Mucosa of rectum (tissue), 2 donors: ENCODE data around the gene PCDHGA1.
"Not testable (repeated sequence)": the region's sequence is repeated elsewhere in the genome, so short reads cannot be mapped to it uniquely, and the experiment has no call there.

Source experiments
- H3K27ac ChIP-seq, 2 donors: one replicate each; pipeline ENCODE4 v1.7.0; 2013; ENCODE audit warnings: inconsistent platforms in 2 of 2, low read depth in 2 of 2, low read length in 2 of 2
- H3K27me3 ChIP-seq, 2 donors: one replicate each; pipeline ENCODE4 v1.7.0; 2013; ENCODE audit warnings: low read length in 2 of 2; ENCODE audit not compliant: control insufficient read depth in 2 of 2, insufficient read depth in 2 of 2
- H3K36me3 ChIP-seq, 2 donors: one replicate each; pipeline ENCODE4 v1.7.0; 2013; ENCODE audit warnings: low read length in 2 of 2; ENCODE audit not compliant: control insufficient read depth in 2 of 2, insufficient read depth in 2 of 2
- H3K4me1 ChIP-seq, 2 donors: one replicate each; pipeline ENCODE4 v1.7.0; 2013; ENCODE audit warnings: low read length in 2 of 2, mild to moderate bottlenecking in 1 of 2; ENCODE audit not compliant: control insufficient read depth in 2 of 2, insufficient read depth in 2 of 2
- H3K4me3 ChIP-seq, 2 donors: one replicate each; pipeline ENCODE4 v1.7.0; 2013; ENCODE audit warnings: low read length in 2 of 2
- H3K9ac ChIP-seq, 2 donors: one replicate each; pipeline ENCODE4 v1.7.0; 2013; ENCODE audit warnings: low read length in 2 of 2, low read depth in 1 of 2, mild to moderate bottlenecking in 1 of 2
- H3K9me3 ChIP-seq, 2 donors: one replicate each; pipeline ENCODE4 v1.7.0; 2013; ENCODE audit warnings: low read length in 2 of 2; ENCODE audit not compliant: control insufficient read depth in 2 of 2
- donor health status: healthy.
- donor health status: Normal muscosa, but diverticular disease.

Gene PCDHGA1

DNA sequence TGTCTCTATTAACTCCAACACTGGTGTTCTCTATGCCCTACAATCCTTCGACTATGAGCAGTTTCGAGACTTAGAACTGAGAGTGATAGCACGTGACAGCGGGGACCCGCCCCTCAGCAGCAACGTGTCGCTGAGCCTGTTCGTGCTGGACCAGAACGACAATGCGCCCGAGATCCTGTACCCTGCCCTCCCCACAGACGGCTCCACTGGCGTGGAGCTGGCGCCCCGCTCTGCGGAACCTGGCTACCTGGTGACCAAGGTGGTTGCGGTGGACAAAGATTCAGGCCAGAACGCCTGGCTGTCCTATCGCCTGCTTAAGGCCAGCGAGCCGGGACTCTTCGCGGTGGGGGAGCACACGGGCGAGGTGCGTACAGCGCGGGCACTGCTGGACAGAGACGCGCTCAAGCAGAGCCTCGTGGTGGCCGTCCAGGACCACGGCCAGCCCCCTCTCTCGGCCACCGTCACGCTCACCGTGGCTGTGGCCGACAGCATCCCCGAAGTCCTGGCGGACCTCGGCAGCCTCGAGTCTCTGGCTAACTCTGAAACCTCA lies 92.5 kb downstream of the PCDHGA1 start:
- Histone ChIP-seq H3K9ac (no peak overlapping the region), H3K4me1 (no peaks in the 10 kb centered on the region), H3K27ac (no peak overlapping the region), H3K27me3 (no peaks in the 10 kb centered on the region), H3K36me3 (no peaks in the 10 kb centered on the region), H3K4me3 (no peak overlapping the region), H3K9me3 (peaks cover 50 to 51% of the 10 kb centered on the region in 2 donors)

DNA sequence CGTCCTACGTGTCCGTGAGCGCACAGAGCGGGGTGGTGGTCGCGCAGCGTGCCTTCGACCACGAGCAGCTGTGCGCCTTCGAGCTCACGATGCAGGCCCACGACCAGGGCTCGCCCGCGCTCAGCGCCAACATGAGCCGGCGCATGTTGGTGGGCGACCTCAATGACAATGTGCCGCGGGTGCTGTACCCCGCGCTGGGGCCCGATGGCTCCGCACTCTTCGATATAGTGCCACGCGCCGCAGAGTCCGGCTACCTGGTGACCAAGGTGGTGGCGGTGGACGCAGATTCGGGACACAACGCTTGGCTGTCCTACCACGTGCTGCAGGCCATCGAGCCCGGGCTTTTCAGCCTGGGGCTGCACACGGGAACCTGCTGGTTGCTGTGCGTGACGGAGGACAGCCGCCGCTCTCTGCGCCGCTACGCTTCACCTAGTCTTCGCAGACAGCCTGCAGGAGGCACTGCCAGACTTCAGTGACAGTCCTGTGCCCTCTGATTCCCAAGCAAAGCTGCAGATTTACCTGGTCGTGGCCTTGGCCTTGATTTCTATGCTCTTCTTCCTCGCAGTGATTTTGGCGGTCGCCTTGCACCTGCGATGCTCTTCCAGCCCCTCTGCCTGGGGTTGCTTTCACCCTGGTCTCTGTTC lies 97.6 kb downstream of the PCDHGA1 start:
- Histone ChIP-seq H3K4me3 (no peak overlapping the region), H3K9me3 (peaks cover 35 to 39% of the 10 kb centered on the region in 2 donors), H3K4me1 (no peaks in the 10 kb centered on the region), H3K36me3 (no peaks in the 10 kb centered on the region), H3K9ac (no peak overlapping the region), H3K27ac (no peak overlapping the region), H3K27me3 (no peaks in the 10 kb centered on the region)

DNA sequence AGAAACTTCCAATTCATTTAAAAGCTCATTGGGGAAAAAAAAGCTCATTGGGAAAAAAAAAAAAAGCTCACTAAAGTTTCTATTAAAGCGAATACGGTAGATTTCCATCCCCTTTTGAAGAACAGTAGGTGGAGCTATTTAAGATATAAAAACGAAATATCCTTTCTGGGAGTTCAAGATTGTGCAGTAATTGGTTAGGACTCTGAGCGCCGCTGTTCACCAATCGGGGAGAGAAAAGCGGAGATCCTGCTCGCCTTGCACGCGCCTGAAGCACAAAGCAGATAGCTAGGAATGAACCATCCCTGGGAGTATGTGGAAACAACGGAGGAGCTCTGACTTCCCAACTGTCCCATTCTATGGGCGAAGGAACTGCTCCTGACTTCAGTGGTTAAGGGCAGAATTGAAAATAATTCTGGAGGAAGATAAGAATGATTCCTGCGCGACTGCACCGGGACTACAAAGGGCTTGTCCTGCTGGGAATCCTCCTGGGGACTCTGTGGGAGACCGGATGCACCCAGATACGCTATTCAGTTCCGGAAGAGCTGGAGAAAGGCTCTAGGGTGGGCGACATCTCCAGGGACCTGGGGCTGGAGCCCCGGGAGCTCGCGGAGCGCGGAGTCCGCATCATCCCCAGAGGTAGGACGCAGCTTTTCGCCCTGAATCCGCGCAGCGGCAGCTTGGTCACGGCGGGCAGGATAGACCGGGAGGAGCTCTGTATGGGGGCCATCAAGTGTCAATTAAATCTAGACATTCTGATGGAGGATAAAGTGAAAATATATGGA lies 100.2 kb downstream of the PCDHGA1 start, which contains the start of gene PCDHGA12:
TSS of gene PCDHGA12 (plus strand) at position 176 of the 782 bp plus-strand sequence. CDS start at position 429, 253 bp downstream.
- Histone ChIP-seq H3K27ac (no peak within 1 kb of the TSS), H3K4me1 (no peaks in the 10 kb centered on the region), H3K9me3 (peaks cover 25 to 36% of the 10 kb centered on the region in 2 donors), H3K4me3 (peak within 1 kb of the TSS; percentile 15 to 57), H3K9ac (no peak within 1 kb of the TSS), H3K27me3 (no peaks in the 10 kb centered on the region), H3K36me3 (no peaks in the 10 kb centered on the region)

DNA sequence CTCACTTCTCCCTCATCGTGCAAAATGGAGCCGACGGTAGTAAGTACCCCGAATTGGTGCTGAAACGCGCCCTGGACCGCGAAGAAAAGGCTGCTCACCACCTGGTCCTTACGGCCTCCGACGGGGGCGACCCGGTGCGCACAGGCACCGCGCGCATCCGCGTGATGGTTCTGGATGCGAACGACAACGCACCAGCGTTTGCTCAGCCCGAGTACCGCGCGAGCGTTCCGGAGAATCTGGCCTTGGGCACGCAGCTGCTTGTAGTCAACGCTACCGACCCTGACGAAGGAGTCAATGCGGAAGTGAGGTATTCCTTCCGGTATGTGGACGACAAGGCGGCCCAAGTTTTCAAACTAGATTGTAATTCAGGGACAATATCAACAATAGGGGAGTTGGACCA lies 101.0 kb downstream of the PCDHGA1 start:
- peaks cover 25 to 35% of the 10 kb centered on the region in 2 donors for H3K9me3 ChIP-seq
- no peaks in the 10 kb centered on the region for H3K4me1 ChIP-seq
- H3K27me3 ChIP-seq: no peaks in the 10 kb centered on the region
- peak overlapping the region; percentile 15 to 57 for H3K4me3 ChIP-seq
- no peak overlapping the region for H3K27ac ChIP-seq
- H3K36me3 ChIP-seq: no peaks in the 10 kb centered on the region
- H3K9ac ChIP-seq: no peak overlapping the region

DNA sequence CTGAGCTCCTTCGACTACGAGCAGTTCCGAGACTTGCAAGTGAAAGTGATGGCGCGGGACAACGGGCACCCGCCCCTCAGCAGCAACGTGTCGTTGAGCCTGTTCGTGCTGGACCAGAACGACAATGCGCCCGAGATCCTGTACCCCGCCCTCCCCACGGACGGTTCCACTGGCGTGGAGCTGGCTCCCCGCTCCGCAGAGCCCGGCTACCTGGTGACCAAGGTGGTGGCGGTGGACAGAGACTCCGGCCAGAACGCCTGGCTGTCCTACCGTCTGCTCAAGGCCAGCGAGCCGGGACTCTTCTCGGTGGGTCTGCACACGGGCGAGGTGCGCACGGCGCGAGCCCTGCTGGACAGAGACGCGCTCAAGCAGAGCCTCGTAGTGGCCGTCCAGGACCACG lies 102.0 kb downstream of the PCDHGA1 start:
- H3K27me3 ChIP-seq, H3K4me1 ChIP-seq, H3K27ac ChIP-seq, H3K36me3 ChIP-seq, H3K9ac ChIP-seq: not testable (repeated sequence)
- H3K9me3 ChIP-seq: peaks cover 21 to 32% of the 10 kb centered on the region in 2 donors
- peak overlapping the region in 1 of 2 donors; percentile 57 for H3K4me3 ChIP-seq

DNA sequence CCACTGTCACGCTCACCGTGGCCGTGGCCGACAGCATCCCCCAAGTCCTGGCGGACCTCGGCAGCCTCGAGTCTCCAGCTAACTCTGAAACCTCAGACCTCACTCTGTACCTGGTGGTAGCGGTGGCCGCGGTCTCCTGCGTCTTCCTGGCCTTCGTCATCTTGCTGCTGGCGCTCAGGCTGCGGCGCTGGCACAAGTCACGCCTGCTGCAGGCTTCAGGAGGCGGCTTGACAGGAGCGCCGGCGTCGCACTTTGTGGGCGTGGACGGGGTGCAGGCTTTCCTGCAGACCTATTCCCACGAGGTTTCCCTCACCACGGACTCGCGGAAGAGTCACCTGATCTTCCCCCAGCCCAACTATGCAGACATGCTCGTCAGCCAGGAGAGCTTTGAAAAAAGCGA lies 102.4 kb downstream of the PCDHGA1 start:
- H3K4me3 ChIP-seq, H3K36me3 ChIP-seq, H3K4me1 ChIP-seq, H3K27me3 ChIP-seq, H3K9ac ChIP-seq, H3K27ac ChIP-seq: not testable (repeated sequence)
- peaks cover 21 to 28% of the 10 kb centered on the region in 2 donors for H3K9me3 ChIP-seq

DNA sequence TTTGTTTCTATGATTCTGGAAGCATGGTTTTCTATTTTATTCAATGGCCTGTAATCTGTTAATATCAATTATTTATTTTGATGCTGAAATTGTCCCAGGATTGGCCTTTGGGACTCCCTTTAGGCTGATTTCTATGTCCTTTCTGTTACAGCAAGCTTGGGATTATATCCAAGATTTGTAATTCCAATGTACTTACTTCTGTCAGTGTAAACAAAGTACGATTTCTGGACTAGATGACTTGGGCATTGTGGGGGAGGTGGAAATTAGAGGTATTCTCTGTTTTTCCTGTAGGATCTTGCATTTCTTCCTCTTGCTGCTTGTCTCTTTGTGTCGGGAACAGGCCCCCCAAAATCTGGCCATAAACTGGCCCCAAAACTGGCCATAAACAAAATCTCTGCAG lies 103.7 kb downstream of the PCDHGA1 start:
- no peak overlapping the region for H3K4me3 ChIP-seq
- no peaks in the 10 kb centered on the region for H3K27me3 ChIP-seq
- H3K9me3 ChIP-seq: peaks cover 12 to 25% of the 10 kb centered on the region in 2 donors
- no peaks in the 10 kb centered on the region for H3K36me3 ChIP-seq
- no peaks in the 10 kb centered on the region for H3K4me1 ChIP-seq
- H3K9ac ChIP-seq: no peak overlapping the region
- no peak overlapping the region for H3K27ac ChIP-seq

DNA sequence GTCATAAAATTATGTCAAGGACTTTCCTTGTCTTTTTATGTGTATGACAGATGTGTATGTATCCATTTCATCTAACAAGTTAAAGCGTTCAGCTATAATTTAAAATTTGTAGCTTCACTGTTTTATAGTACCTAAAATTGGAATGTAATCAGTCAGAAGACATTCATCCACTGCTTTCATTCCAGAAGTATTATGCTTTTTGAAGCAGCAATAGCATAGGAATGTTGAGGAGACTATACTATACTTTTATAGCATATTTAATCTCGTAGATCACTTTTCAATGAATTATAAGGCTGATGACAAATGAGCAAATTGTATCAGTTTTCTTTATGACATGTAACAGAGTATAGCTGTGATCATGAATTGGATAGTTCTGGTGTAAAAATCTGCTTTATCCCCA lies 106.9 kb downstream of the PCDHGA1 start:
- H3K9ac ChIP-seq: no peak overlapping the region
- no peak overlapping the region for H3K27ac ChIP-seq
- no peaks in the 10 kb centered on the region for H3K36me3 ChIP-seq
- no peaks in the 10 kb centered on the region for H3K27me3 ChIP-seq
- H3K4me3 ChIP-seq: no peak overlapping the region
- no peaks in the 10 kb centered on the region for H3K4me1 ChIP-seq
- peaks cover 13 to 21% of the 10 kb centered on the region in 2 donors for H3K9me3 ChIP-seq

DNA sequence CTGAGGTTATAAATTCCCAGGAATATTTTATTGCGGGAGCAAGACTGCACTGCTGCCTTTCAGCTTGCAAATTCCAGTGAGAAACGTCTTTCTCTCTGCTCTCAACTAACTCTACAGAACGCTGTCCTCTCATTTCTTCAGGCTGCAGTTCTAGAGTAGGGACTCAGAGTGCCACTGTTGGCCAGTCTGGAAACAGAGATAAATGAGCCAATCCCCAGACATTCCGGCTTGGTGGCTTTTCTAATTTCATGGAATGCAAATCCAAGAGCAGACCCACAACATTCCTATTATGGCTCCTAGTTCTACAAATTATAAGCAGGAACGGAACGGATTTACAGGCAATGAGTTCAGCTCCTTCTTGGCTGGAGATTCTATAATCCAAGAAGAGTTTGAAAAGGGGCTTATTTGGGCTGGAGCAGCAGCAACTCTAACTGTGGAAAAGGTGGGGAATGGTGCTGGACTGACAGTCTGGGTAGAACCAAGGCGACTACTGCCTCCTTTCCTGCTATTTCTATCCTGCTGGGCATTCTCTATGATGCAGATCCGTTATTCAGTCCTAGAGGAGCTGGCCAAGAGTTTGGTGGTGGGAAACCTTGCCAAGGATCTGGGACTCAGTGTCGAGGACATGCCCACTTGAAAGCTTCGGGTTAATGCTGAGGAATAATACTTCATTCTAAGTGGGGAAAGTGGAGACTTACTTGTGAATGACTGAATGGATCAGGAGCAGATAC lies 109.3 kb downstream of the PCDHGA1 start:
- H3K27me3 ChIP-seq: no peaks in the 10 kb centered on the region
- no peak overlapping the region for H3K4me3 ChIP-seq
- no peak overlapping the region for H3K27ac ChIP-seq
- H3K9ac ChIP-seq: no peak overlapping the region
- H3K4me1 ChIP-seq: no peaks in the 10 kb centered on the region
- H3K9me3 ChIP-seq: peaks cover 10 to 20% of the 10 kb centered on the region in 2 donors
- no peaks in the 10 kb centered on the region for H3K36me3 ChIP-seq

DNA sequence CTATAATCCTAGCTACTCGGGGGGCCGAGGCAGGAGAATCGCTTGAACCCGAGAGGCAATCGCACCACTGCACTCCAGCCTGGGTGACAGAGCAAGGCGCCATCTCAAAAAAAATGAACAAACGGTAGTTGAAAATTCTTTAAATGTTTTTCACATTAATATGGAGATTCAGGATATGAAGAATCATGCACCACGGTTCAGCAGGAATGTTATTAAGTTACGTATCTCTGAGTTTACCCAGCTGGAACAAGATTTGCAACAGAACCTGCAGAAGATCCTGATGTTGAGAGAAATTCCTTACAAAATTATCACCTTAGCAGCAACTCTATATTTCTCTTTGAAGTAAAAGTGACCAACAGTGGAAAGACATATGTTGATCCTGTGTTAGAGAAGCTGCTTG lies 110.0 kb downstream of the PCDHGA1 start:
- H3K36me3 ChIP-seq: no peaks in the 10 kb centered on the region
- H3K27me3 ChIP-seq: no peaks in the 10 kb centered on the region
- H3K27ac ChIP-seq: no peak overlapping the region
- peaks cover 10 to 20% of the 10 kb centered on the region in 2 donors for H3K9me3 ChIP-seq
- no peak overlapping the region for H3K9ac ChIP-seq
- no peak overlapping the region for H3K4me3 ChIP-seq
- H3K4me1 ChIP-seq: no peaks in the 10 kb centered on the region
